Uterus (tissue), 4 donors: ENCODE data around the gene STAB2. TPM values are rescaled to one million over a fixed set of nuclear protein-coding genes. Genes with fewer than 3 reads are reported as not detected.

Experiments
- DNase-seq, 2 donors: peaks; one replicate each; pipeline ENCODE4 v3.0.0-alpha.2; 2019 to 2020
- H3K27ac ChIP-seq, 2 donors: fragments of 200-600 bp; sonication (generic); 1 replicate in 1 of 2; 2 replicates in 1 of 2; pipeline ENCODE4 v1.5.1; 2016 to 2018
- H3K27me3 ChIP-seq, 2 donors: fragments of 200-600 bp; sonication (generic); one replicate each; pipeline ENCODE4 v1.5.1; 2018 to 2019; ENCODE audit warnings: control low read depth in 1 of 2
- H3K36me3 ChIP-seq, 2 donors: fragments of 200-600 bp; sonication (generic); one replicate each; pipeline ENCODE4 v1.5.1; 2019; ENCODE audit warnings: control low read depth in 1 of 2
- H3K4me1 ChIP-seq, 2 donors: fragments of 200-600 bp; sonication (generic); one replicate each; pipeline ENCODE4 v1.5.1; 2018 to 2019; ENCODE audit warnings: control low read depth in 1 of 2
- H3K4me3 ChIP-seq, 2 donors: fragments of 200-600 bp; sonication (generic); 1 replicate in 1 of 2; 2 replicates in 1 of 2; pipeline ENCODE4 v1.5.1; 2018 to 2019; ENCODE audit warnings: mild to moderate bottlenecking in 1 of 2
- H3K9me3 ChIP-seq, 2 donors: fragments of 200-600 bp; sonication (generic); one replicate each; pipeline ENCODE4 v1.5.1; 2019; ENCODE audit warnings: control low read depth in 1 of 2
- POLR2A ChIP-seq, 2 donors: fragments of 450-650 bp; IDR thresholded peaks; one replicate each; pipeline ENCODE4 v1.6.1; 2016; ENCODE audit warnings: antibody characterized with exemption in 2 of 2, mild to moderate bottlenecking in 1 of 2, moderate library complexity in 1 of 2
- intact Hi-C: fragments of 100-400 bp; cut with DNase I; formaldehyde crosslinking; loops from one replicate; pipeline ENCODE4 v1.15.1; 2023; ENCODE audit warnings: low total_unique reads
- total RNA-seq, 4 donors: library from RNA; depleted of rRNA in 3 of 4; stranded (reverse); fragments of >200 nt in 3 of 4; gene quantifications; one replicate each; pipeline versions ENCODE4 v1.1.0 to v1.2.4, GENCODE V29; 2014 to 2023
- TF ChIP-seq, protein P1 (sequence below), 4 experiments: fragments of 200-600 bp in 2 of 4; fragments of 450-650 bp in 2 of 4; sonication (generic) in 2 of 4; IDR thresholded peaks; one replicate each; pipeline ENCODE4 v1.5.1; 2016 to 2019; ENCODE audit warnings: antibody characterized with exemption in 4 of 4, mild to moderate bottlenecking in 2 of 4, moderate library complexity in 1 of 4
- donor health status: DM: yes; HTN: yes; CAD: no.

STAB2 gene
- total RNA-seq, 4 donors from 2014 or later: 0.21 to 19.4 (median 2.6) TPM; not detected in 1

DNA sequence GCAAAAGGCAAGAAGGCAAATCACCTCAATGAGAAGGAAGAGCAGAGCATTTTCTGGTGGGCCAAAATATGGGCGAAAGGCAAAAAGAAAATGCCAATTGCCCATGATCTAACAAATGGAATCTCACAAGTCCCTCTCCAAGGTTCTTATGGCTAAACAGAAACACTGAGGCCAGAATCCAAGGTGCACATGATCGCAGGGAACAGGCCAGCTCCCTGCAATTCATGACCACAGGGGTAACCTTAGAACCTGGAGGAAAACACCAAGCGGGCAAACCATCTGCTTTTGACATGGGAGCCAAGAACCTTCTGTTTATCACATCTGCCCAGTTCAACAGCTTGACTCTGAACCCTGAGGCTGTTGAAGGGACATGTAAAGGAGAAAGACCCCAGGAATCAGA lies 193.9 kb downstream of the STAB2 start:
- H3K9me3 ChIP-seq: no peaks in the 10 kb centered on the region
- no peaks in the 10 kb centered on the region for H3K4me1 ChIP-seq
- no peak overlapping the region for H3K4me3 ChIP-seq
- no peak overlapping the region for H3K27ac ChIP-seq
- no peak for DNase-seq
- intact Hi-C loops: no loop called here
- H3K36me3 ChIP-seq: no peaks in the 10 kb centered on the region
- H3K27me3 ChIP-seq: no peaks in the 10 kb centered on the region
- TF ChIP-seq POLR2A (IDR thresholded peaks at IDR 0.05): no peak
- TF ChIP-seq, protein P1, sequence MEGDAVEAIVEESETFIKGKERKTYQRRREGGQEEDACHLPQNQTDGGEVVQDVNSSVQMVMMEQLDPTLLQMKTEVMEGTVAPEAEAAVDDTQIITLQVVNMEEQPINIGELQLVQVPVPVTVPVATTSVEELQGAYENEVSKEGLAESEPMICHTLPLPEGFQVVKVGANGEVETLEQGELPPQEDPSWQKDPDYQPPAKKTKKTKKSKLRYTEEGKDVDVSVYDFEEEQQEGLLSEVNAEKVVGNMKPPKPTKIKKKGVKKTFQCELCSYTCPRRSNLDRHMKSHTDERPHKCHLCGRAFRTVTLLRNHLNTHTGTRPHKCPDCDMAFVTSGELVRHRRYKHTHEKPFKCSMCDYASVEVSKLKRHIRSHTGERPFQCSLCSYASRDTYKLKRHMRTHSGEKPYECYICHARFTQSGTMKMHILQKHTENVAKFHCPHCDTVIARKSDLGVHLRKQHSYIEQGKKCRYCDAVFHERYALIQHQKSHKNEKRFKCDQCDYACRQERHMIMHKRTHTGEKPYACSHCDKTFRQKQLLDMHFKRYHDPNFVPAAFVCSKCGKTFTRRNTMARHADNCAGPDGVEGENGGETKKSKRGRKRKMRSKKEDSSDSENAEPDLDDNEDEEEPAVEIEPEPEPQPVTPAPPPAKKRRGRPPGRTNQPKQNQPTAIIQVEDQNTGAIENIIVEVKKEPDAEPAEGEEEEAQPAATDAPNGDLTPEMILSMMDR (IDR thresholded peaks at IDR 0.05): no peak

GRCh38 chr12:103782399-103782798 lies 195.3 kb downstream of the STAB2 start:
- Histone ChIP-seq H3K27ac (no peak overlapping the region), H3K4me3 (no peak overlapping the region)
- no peak for TF ChIP-seq POLR2A (IDR thresholded peaks at IDR 0.05)
- TF ChIP-seq, protein P1 (IDR thresholded peaks at IDR 0.05): no peak

GRCh38 chr12:103783744-103784664 lies 196.9 kb downstream of the STAB2 start:
- TF ChIP-seq, protein P1 (IDR thresholded peaks at IDR 0.05): no peak
- TF ChIP-seq POLR2A (IDR thresholded peaks at IDR 0.05): no peak
- DNase-seq: no peak
- H3K27me3 ChIP-seq: no peaks in the 10 kb centered on the region
- no peaks in the 10 kb centered on the region for H3K36me3 ChIP-seq
- H3K4me1 ChIP-seq: no peaks in the 10 kb centered on the region
- intact Hi-C loops: no loop called here
- H3K27ac ChIP-seq: no peak overlapping the region
- H3K9me3 ChIP-seq: no peaks in the 10 kb centered on the region
- H3K4me3 ChIP-seq: no peak overlapping the region

More at GRCh38 chr12:103782399-103782798, 195.3 kb downstream of the STAB2 start:
- H3K4me1 ChIP-seq: no peaks in the 10 kb centered on the region
- intact Hi-C loops: no loop called here
- no peaks in the 10 kb centered on the region for H3K27me3 ChIP-seq
- no peak for DNase-seq
- H3K9me3 ChIP-seq: no peaks in the 10 kb centered on the region
- H3K36me3 ChIP-seq: no peaks in the 10 kb centered on the region

DNA sequence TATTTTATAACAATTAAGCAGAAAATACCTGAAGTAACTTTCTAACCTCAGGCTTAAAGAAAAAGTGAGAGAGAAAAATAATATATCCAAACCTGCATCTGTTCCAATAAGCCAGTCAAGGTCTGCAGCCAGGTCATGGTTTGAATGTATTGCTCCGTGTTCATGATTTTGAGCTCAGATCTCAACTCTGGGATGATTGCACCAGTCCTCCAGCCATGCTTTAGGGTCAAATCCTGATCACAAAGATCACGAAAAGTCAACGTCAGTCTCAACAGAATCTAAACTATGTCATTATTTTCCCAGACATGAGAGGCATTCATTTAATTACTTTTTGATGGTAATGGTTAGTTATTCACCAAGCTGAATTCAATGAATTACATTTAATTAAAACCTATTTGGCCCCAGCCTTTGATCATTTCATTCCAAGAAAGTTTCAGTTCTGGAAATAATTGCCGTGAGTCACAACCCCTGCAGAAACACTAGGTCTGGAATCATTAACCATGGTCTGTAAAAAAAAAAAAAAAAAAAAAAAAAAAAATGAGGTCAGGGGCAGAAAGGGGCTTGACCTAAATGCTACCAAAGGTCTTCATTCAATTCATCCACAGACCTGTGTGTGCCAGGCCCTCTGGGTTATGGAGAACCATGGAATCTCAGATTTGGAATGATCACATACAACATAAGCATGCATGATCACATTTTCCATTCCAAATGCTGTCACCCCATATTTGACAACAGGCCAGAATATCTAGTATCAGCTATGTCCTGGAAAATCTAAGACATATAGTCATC lies 198.4 kb downstream of the STAB2 start:
- Histone ChIP-seq H3K27ac (no peak overlapping the region), H3K4me1 (no peaks in the 10 kb centered on the region), H3K27me3 (no peaks in the 10 kb centered on the region), H3K9me3 (no peaks in the 10 kb centered on the region), H3K36me3 (no peaks in the 10 kb centered on the region), H3K4me3 (no peak overlapping the region)
- no peak for TF ChIP-seq POLR2A (IDR thresholded peaks at IDR 0.05)
- TF ChIP-seq, protein P1 (IDR thresholded peaks at IDR 0.05): no peak
- intact Hi-C loops: no loop called here
- no peak for DNase-seq

DNA sequence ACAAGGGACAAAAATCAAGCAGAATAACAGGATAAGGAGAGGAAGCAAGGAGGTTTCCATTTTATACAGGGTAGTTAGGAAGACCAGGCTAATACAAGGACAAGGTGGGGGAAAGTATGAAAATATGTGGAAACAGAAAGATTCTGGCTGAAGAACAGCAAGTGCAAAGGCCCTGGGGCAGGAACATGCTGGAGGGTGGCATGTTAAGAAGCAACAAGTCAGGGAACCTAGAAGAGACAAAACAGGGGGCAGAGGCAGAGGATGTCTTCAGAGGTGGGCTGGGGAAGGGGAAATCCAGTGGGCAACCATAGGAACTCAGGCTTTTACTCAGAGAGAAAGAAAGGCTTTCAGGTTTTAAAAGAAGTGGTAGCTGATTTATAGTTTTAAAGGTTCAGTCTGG lies 199.1 kb downstream of the STAB2 start:
- intact Hi-C loops: no loop called here
- Histone ChIP-seq H3K27me3 (no peaks in the 10 kb centered on the region), H3K4me3 (no peak overlapping the region), H3K36me3 (no peaks in the 10 kb centered on the region), H3K4me1 (no peaks in the 10 kb centered on the region), H3K27ac (no peak overlapping the region), H3K9me3 (no peaks in the 10 kb centered on the region)
- no peak for DNase-seq
- TF ChIP-seq, protein P1 (IDR thresholded peaks at IDR 0.05): no peak
- no peak for TF ChIP-seq POLR2A (IDR thresholded peaks at IDR 0.05)
